ENCODE data around the gene TSPAN14. TPM values are rescaled to one million over a fixed set of nuclear protein-coding genes. Genes with fewer than 3 reads are reported as not detected.

TSPAN14 gene
- total RNA-seq, 4 donors from 2014 or later: 18.9 to 72.9 (median 55.8) TPM

- H3K4me1 ChIP-seq: peaks cover 16 to 79% (median 27%) of the 10 kb centered on the region in 4 donors
- TF ChIP-seq CTCF (IDR thresholded peaks at IDR 0.05) (no peak), EP300 (IDR thresholded peaks at IDR 0.05; ENCODE audit: low read depth) (no peak), POLR2AphosphoS5 (IDR thresholded peaks at IDR 0.05) (no peak), POLR2A (IDR thresholded peaks at IDR 0.05) (no peak)
- H3K9me3 ChIP-seq: no peaks in the 10 kb centered on the region
- in situ Hi-C loops (cut with MboI; ENCODE audit: low pct_ligation_motif_present in 1 of 4, low pct_unique_long_range_greater_than_20kb in 1 of 4, low sequenced_read_pairs in 3 of 4): no loop called here
- DNase-seq: no peak
- H3K27me3 ChIP-seq: no peaks in the 10 kb centered on the region
- no peak overlapping the region for H3K4me3 ChIP-seq
- H3K27ac ChIP-seq: peak overlapping the region; percentile 6 to 58 (median 51)
- 69 to 71% methylated on average over 6 of the region's 6 CpGs for WGBS, 2 donors (ENCODE audit: low coverage in 1 of 2)
- intact Hi-C loops (cut with DNase I; ENCODE audit: low total_unique reads): no loop called here
- peaks cover 0 to 6% (median 0%) of the 10 kb centered on the region in 4 donors for H3K36me3 ChIP-seq
Observed at GRCh38 chr10:80492848-80493521, 38.9 kb downstream of the TSPAN14 start.

GRCh38 chr10:80493522-80494051 lies 39.5 kb downstream of the TSPAN14 start:
- in situ Hi-C loops (cut with MboI; ENCODE audit: low pct_ligation_motif_present in 1 of 4, low pct_unique_long_range_greater_than_20kb in 1 of 4, low sequenced_read_pairs in 3 of 4): no loop called here
- no peak for DNase-seq
- Histone ChIP-seq H3K27ac (peak overlapping the region; percentile 6 to 58 (median 51)), H3K36me3 (peaks cover 0 to 6% (median 0%) of the 10 kb centered on the region in 4 donors), H3K4me3 (no peak overlapping the region), H3K9me3 (no peaks in the 10 kb centered on the region), H3K4me1 (peaks cover 22 to 79% (median 33%) of the 10 kb centered on the region in 4 donors), H3K27me3 (no peaks in the 10 kb centered on the region)
- intact Hi-C loops (cut with DNase I; ENCODE audit: low total_unique reads): loop anchor here (2.0 kb wide), 1 partner anchor 29 kb away; no protein-coding TSS in a partner anchor
- TF ChIP-seq CTCF (IDR thresholded peaks at IDR 0.05): no peak
- no peak for TF ChIP-seq POLR2A (IDR thresholded peaks at IDR 0.05)
- TF ChIP-seq EP300 (IDR thresholded peaks at IDR 0.05; ENCODE audit: low read depth): no peak
- TF ChIP-seq POLR2AphosphoS5 (IDR thresholded peaks at IDR 0.05): no peak
- WGBS, 2 donors (ENCODE audit: low coverage in 1 of 2): 26 to 48% methylated on average over 2 to 3 of the region's 4 CpGs

- intact Hi-C loops (cut with DNase I; ENCODE audit: low total_unique reads): no loop called here
- H3K27me3 ChIP-seq: no peaks in the 10 kb centered on the region
- H3K4me3 ChIP-seq: no peak overlapping the region
- H3K4me1 ChIP-seq: peaks cover 35 to 92% (median 48%) of the 10 kb centered on the region in 4 donors
- H3K27ac ChIP-seq: peak overlapping the region; percentile 81 to 89 (median 86)
- no peaks in the 10 kb centered on the region for H3K9me3 ChIP-seq
- DNase-seq: no peak
- no peaks in the 10 kb centered on the region for H3K36me3 ChIP-seq
- in situ Hi-C loops (cut with MboI; ENCODE audit: low pct_ligation_motif_present in 1 of 4, low pct_unique_long_range_greater_than_20kb in 1 of 4, low sequenced_read_pairs in 3 of 4): no loop called here
- no peak for TF ChIP-seq EP300 (IDR thresholded peaks at IDR 0.05; ENCODE audit: low read depth)
- WGBS, 2 donors (ENCODE audit: low coverage in 1 of 2): 94% methylated on average over 4 of the region's 4 CpGs
Observed at GRCh38 chr10:80496555-80497172, 42.6 kb downstream of the TSPAN14 start.

- intact Hi-C loops (cut with DNase I; ENCODE audit: low total_unique reads) (loop anchor here (2.0 kb wide), 1 partner anchor 43 kb away; the partner anchor contains the start of gene TSPAN14), in situ Hi-C loops (cut with MboI; ENCODE audit: low pct_ligation_motif_present in 1 of 4, low pct_unique_long_range_greater_than_20kb in 1 of 4, low sequenced_read_pairs in 3 of 4) (no loop called here)
- Histone ChIP-seq H3K4me3 (no peak overlapping the region), H3K4me1 (peaks cover 35 to 97% (median 53%) of the 10 kb centered on the region in 4 donors), H3K27ac (peak overlapping the region; percentile 81 to 89 (median 86)), H3K36me3 (no peaks in the 10 kb centered on the region), H3K9me3 (no peaks in the 10 kb centered on the region), H3K27me3 (no peaks in the 10 kb centered on the region)
- peak; percentile 28 for DNase-seq
- WGBS, 2 donors (ENCODE audit: low coverage in 1 of 2): 50 to 57% methylated on average over 1 to 7 of the region's 7 CpGs
- no peak for TF ChIP-seq EP300 (IDR thresholded peaks at IDR 0.05; ENCODE audit: low read depth)
- no peak for TF ChIP-seq CTCF (IDR thresholded peaks at IDR 0.05)
- no peak for TF ChIP-seq POLR2AphosphoS5 (IDR thresholded peaks at IDR 0.05)
- no peak for TF ChIP-seq POLR2A (IDR thresholded peaks at IDR 0.05)
Observed at GRCh38 chr10:80497187-80498077, 43.3 kb downstream of the TSPAN14 start.
